HFF-Myc (cell line): ENCODE data around the gene RAPGEF5.
"Not testable (repeated sequence)": the region's sequence is repeated elsewhere in the genome, so short reads cannot be mapped to it uniquely, and the experiment has no call there.

Experiments
- DNase-seq: peaks from one replicate; pipeline ENCODE4 v3.0.0-alpha.2; 2011; ENCODE audit warnings: low read depth; ENCODE audit errors: extremely low read depth
- H3K4me3 ChIP-seq: replicated peaks from 2 replicates; pipeline ENCODE4 v1.5.1; 2011; ENCODE audit warnings: low read depth, mild to moderate bottlenecking, control low read depth, low read length
- CTCF ChIP-seq: IDR thresholded peaks from 2 replicates; pipeline ENCODE4 v1.5.1; 2012; ENCODE audit warnings: mild to moderate bottlenecking, low read depth, low read length, control low read depth; ENCODE audit errors: missing control alignments

The RAPGEF5 gene

GRCh38 chr7:22093001-22093400 is 264.0 kb downstream of the RAPGEF5 start:
- TF ChIP-seq CTCF = no peak
- H3K4me3 ChIP-seq = no peak overlapping the region
- DNase-seq = no peak

DNA sequence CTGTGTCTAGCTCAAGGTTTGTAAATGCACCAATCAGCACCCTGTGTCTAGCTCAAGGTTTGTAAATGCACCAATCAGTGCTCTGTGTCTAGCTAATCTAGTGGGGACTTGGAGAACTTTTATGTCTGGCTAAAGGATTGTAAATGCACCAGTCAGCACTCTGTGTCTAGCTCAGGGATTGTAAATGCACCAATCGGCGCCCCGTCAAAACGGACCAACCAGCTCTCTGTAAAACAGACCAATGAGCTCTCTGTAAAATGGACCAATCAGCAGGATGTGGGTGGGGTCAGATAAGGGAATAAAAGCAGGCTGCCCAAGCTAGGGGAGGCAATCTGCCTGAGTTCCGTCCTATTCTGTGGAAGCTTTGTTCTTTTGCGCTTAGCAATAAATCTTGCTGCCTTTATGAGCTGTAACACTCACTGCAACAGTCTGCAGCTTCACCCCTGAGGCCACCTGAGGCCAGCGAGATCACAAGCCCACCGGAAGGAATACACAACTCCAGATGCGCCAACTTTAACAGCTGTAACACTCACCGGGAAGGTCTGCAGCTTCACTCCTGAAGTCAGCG is 265.9 kb downstream of the RAPGEF5 start:
- not testable (repeated sequence) for DNase-seq, H3K4me3 ChIP-seq

GRCh38 chr7:22090512-22090911 is 266.4 kb downstream of the RAPGEF5 start:
- DNase-seq = no peak
- no peak for TF ChIP-seq CTCF
- no peak overlapping the region for H3K4me3 ChIP-seq

GRCh38 chr7:22090107-22090506 is 266.8 kb downstream of the RAPGEF5 start:
- TF ChIP-seq CTCF = no peak
- no peak overlapping the region for H3K4me3 ChIP-seq
- no peak for DNase-seq

DNA sequence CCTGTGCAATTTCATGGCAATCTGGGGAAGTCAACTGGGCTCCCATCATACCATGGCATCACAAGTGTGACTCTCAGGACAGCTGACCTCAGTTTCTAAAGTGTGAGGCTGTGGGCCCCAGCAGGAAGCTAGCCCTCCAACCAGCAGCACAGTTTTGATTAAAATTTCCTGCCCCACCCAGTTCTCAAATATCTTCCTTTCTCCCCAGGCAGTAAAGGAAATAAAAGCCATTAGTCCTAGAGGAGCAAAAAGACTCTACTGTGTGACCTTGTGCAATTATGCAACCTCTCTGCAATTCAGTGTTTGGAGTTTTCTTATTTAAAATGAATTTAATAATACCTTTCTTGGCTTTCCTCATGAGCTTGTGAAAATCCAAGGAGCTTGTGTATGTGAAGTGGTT is 268.1 kb downstream of the RAPGEF5 start:
- TF ChIP-seq CTCF = no peak

DNA sequence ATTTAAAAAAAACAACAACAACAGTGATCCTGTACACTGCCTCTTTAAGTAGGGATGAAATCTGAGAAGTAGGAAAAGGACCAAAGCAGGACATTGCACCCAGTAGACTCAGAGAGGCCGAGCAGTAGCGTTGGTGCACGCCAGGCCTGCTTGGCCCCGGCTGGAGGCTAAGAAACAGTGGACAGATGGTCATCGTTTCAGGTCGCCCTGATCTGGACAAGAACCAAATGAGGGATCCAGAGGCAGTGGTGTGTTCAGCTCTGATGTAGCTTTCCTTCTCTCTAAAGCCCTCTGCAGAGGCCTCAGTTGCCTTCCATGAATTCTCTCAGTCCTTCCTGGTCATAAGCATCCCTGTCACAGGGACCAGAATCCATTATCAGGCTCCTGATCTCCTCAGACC is 269.1 kb downstream of the RAPGEF5 start:
- no peak for DNase-seq
- no peak for TF ChIP-seq CTCF
- H3K4me3 ChIP-seq = no peak overlapping the region

More for the DNA sequence above, 268.1 kb downstream of the RAPGEF5 start:
- no peak overlapping the region for H3K4me3 ChIP-seq
- DNase-seq = no peak

- DNase-seq = no peak
- TF ChIP-seq CTCF = no peak
- H3K4me3 ChIP-seq = peak overlapping the region; percentile 50
Measured at GRCh38 chr7:22083704-22084240, 273.2 kb downstream of the RAPGEF5 start.
